ENCODE measurements around the gene HOXA7.

DNA sequence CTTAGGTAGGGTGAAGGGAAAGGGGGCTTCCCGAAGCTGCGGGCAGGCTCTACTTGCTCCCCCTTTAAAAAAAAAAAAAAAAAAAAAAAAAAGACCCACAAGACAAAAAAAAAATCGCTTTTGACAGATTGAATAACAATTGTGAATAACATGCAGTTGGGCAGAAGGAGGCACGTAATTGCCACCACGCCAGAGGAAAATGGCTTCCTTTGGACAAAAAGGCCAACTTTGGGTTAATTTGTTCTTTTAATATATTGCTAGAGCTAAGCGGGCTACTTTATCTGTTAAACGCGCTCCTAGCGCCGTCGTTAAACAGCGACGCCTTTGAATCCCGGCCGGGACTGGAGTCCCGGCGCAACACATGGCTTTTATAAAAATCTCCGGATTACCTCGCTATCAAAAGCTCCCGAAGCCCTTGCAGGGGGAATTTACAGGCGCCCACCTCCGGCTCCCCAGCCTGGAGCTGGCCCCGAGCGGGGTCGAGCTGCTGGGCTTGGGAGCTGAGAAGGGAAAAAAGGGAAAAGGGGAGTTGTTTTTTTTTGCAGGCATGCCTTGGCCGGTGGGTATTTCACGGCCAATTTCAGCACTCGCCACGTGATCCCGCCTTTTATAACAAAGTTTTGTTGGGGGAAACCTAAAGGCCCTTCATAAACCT is 27.3 kb upstream of the HOXA7 start:
- TF ChIP-seq POLR2A (IDR thresholded peaks at IDR 0.05; ENCODE audit: low read depth, low read length): no peak
- TF ChIP-seq, protein P1, sequence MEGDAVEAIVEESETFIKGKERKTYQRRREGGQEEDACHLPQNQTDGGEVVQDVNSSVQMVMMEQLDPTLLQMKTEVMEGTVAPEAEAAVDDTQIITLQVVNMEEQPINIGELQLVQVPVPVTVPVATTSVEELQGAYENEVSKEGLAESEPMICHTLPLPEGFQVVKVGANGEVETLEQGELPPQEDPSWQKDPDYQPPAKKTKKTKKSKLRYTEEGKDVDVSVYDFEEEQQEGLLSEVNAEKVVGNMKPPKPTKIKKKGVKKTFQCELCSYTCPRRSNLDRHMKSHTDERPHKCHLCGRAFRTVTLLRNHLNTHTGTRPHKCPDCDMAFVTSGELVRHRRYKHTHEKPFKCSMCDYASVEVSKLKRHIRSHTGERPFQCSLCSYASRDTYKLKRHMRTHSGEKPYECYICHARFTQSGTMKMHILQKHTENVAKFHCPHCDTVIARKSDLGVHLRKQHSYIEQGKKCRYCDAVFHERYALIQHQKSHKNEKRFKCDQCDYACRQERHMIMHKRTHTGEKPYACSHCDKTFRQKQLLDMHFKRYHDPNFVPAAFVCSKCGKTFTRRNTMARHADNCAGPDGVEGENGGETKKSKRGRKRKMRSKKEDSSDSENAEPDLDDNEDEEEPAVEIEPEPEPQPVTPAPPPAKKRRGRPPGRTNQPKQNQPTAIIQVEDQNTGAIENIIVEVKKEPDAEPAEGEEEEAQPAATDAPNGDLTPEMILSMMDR (IDR thresholded peaks at IDR 0.05; ENCODE audit: extremely low read depth in 1 of 2, insufficient read depth in 1 of 2, low read depth in 1 of 2, low read length in 2 of 2): no peak
- TF ChIP-seq EZH2 (IDR thresholded peaks at IDR 0.05; ENCODE audit: borderline replicate concordance, low read depth, low read length, severe bottlenecking): no peak
- no peak for TF ChIP-seq POLR2AphosphoS5 (IDR thresholded peaks at IDR 0.05; ENCODE audit: insufficient read depth, low read depth, low read length)
- no peak for TF ChIP-seq FOS (IDR thresholded peaks at IDR 0.05; ENCODE audit: borderline replicate concordance, insufficient read depth, low read length)
- TF ChIP-seq, protein P2, sequence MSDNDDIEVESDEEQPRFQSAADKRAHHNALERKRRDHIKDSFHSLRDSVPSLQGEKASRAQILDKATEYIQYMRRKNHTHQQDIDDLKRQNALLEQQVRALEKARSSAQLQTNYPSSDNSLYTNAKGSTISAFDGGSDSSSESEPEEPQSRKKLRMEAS (IDR thresholded peaks at IDR 0.05; ENCODE audit: insufficient read depth, insufficient read length): no peak
- no peak for TF ChIP-seq JUN (IDR thresholded peaks at IDR 0.05; ENCODE audit: borderline replicate concordance, insufficient read depth, insufficient read length, low read depth)
- TF ChIP-seq MYC (IDR thresholded peaks at IDR 0.05; ENCODE audit: low read depth, low read length): no peak
- no peak for TF ChIP-seq GATA2 (IDR thresholded peaks at IDR 0.05; ENCODE audit: insufficient read depth, insufficient read length, low read depth, low read length)
